IMR-90 (cell line): ENCODE data around the gene SIGLEC9. TPM values are rescaled to one million over a fixed set of nuclear protein-coding genes. Genes with fewer than 3 reads are reported as not detected.

Experiments
- ATAC-seq: fragments of 200-7000 bp; cut with Tn5 transposase; 2 replicates; pipeline ENCODE4 v1.9.1; 2020; ENCODE audit warnings: low read depth, mild to moderate bottlenecking, moderate library complexity
- BruUV-seq: library from RNA; stranded (reverse); fragments of 400-500 nt; replicated peaks from 2 replicates; lab custom pipeline; 2021; lab: Mats Ljungman, UMichigan
- CTCF ChIA-PET: fragments of 300-600 bp; formaldehyde crosslinking; extraction: SDS; loops from one replicate; lab custom pipeline; 2021; ENCODE audit warnings: antibody characterized with exemption; lab: Yijun Ruan, JAX
- POLR2A ChIA-PET: fragments of 300-600 bp; sonication (Branson Sonifier 250); formaldehyde crosslinking; loops from one replicate; lab custom pipeline; 2022; ENCODE audit warnings: antibody characterized with exemption; ENCODE audit not compliant: unreplicated experiment; lab: Charles Lee
- DNase-seq: peaks from one replicate; pipeline ENCODE4 v3.0.0; 2013
- H2AFZ ChIP-seq: replicated peaks from 2 replicates; pipeline ENCODE3; 2013; ENCODE audit warnings: low read length, mild to moderate bottlenecking; ENCODE audit not compliant: poor library complexity
- H2AK5ac ChIP-seq: 2 replicates; pipeline ENCODE4 v1.6.1; 2013; ENCODE audit warnings: low read depth, low read length, inconsistent platforms
- H2AK9ac ChIP-seq: replicated peaks from 2 replicates; pipeline ENCODE3; 2013; ENCODE audit warnings: mild to moderate bottlenecking, low read depth, low read length, moderate library complexity; ENCODE audit not compliant: poor library complexity
- H2BK120ac ChIP-seq: 2 replicates; pipeline ENCODE4 v1.6.1; 2013; ENCODE audit warnings: low read depth, low read length, inconsistent platforms
- H2BK15ac ChIP-seq: 3 replicates; pipeline ENCODE4 v1.6.1; 2013; ENCODE audit warnings: low read depth, low read length, inconsistent platforms
- H2BK20ac ChIP-seq: 2 replicates; pipeline ENCODE4 v1.6.1; 2013; ENCODE audit warnings: low read depth, mild to moderate bottlenecking, inconsistent platforms, low read length, moderate library complexity
- H2BK5ac ChIP-seq: 2 replicates; pipeline ENCODE4 v1.6.1; 2013; ENCODE audit warnings: mild to moderate bottlenecking, low read depth, low read length, inconsistent platforms; ENCODE audit not compliant: poor library complexity, severe bottlenecking
- H3K14ac ChIP-seq: replicated peaks from 2 replicates; pipeline ENCODE4 v1.6.1; 2013; ENCODE audit warnings: low read depth, low read length, inconsistent platforms
- H3K18ac ChIP-seq: 2 replicates; pipeline ENCODE4 v1.6.1; 2013; ENCODE audit warnings: low read depth, low read length, control low read depth
- H3K23ac ChIP-seq: 2 replicates; pipeline ENCODE4 v1.6.1; 2013; ENCODE audit warnings: low read depth, low read length, inconsistent platforms
- H3K27ac ChIP-seq: 2 replicates; pipeline ENCODE4 v1.5.1; 2013; ENCODE audit warnings: mild to moderate bottlenecking, control low read depth, low read length; ENCODE audit not compliant: insufficient read depth
- H3K27me3 ChIP-seq: 2 replicates; pipeline ENCODE4 v1.6.1; 2013; ENCODE audit warnings: low read length; ENCODE audit not compliant: control insufficient read depth, insufficient read depth
- H3K36me3 ChIP-seq: 2 replicates; pipeline ENCODE4 v1.6.1; 2013; ENCODE audit warnings: low read length, mixed read lengths; ENCODE audit not compliant: control insufficient read depth, insufficient read depth
- H3K4ac ChIP-seq: 2 replicates; pipeline ENCODE4 v1.6.1; 2013; ENCODE audit warnings: low read depth, low read length, inconsistent platforms
- H3K4me1 ChIP-seq: 2 replicates; pipeline ENCODE4 v1.6.1; 2013; ENCODE audit warnings: low read length, mixed read lengths; ENCODE audit not compliant: control insufficient read depth, insufficient read depth
- H3K4me2 ChIP-seq: 2 replicates; pipeline ENCODE4 v1.6.1; 2013; ENCODE audit warnings: low read depth, mild to moderate bottlenecking, control low read depth, low read length, moderate library complexity
- H3K4me3 ChIP-seq: 2 replicates; pipeline ENCODE4 v1.5.1; 2013; ENCODE audit warnings: low read depth, mild to moderate bottlenecking, control low read depth, low read length, moderate library complexity; ENCODE audit not compliant: insufficient read depth
- H3K56ac ChIP-seq: 2 replicates; pipeline ENCODE4 v1.6.1; 2013; ENCODE audit warnings: low read length, inconsistent platforms; ENCODE audit not compliant: insufficient read depth; ENCODE audit errors: extremely low read depth
- H3K79me1 ChIP-seq, 2 experiments: 2 replicates each; pipeline ENCODE4 v1.6.1; 2013; ENCODE audit warnings: low read length in 2 of 2, inconsistent platforms in 1 of 2, low read depth in 1 of 2
- H3K9ac ChIP-seq: 2 replicates; pipeline ENCODE4 v1.6.1; 2013; ENCODE audit warnings: low read depth, low read length, control low read depth
- H3K9me1 ChIP-seq: 2 replicates; pipeline ENCODE4 v1.6.1; 2013; ENCODE audit warnings: low read length, inconsistent platforms; ENCODE audit not compliant: insufficient read depth
- H3K9me3 ChIP-seq: 2 replicates; pipeline ENCODE4 v1.6.1; 2013; ENCODE audit warnings: low read length; ENCODE audit not compliant: control insufficient read depth, insufficient read depth
- H4K20me1 ChIP-seq: 2 replicates; pipeline ENCODE4 v1.6.1; 2013; ENCODE audit warnings: low read length, inconsistent platforms; ENCODE audit not compliant: insufficient read depth
- H4K5ac ChIP-seq: 2 replicates; pipeline ENCODE4 v1.6.1; 2013; ENCODE audit warnings: mild to moderate bottlenecking, low read depth, low read length, control low read depth
- H4K8ac ChIP-seq, 2 experiments: 2 replicates each; pipeline ENCODE4 v1.6.1; 2013; ENCODE audit warnings: low read depth in 2 of 2, low read length in 2 of 2, control low read depth in 1 of 2, inconsistent platforms in 1 of 2
- H4K91ac ChIP-seq: 2 replicates; pipeline ENCODE4 v1.6.1; 2013; ENCODE audit warnings: low read depth, low read length, inconsistent platforms; ENCODE audit not compliant: insufficient read depth
- BHLHE40 ChIP-seq: fragments of 150-350 bp; IDR thresholded peaks from 2 replicates; pipeline ENCODE4 v1.6.1; 2016; ENCODE audit warnings: mild to moderate bottlenecking, low read depth, low read length
- CEBPB ChIP-seq: IDR thresholded peaks from 2 replicates; pipeline ENCODE4 v1.6.1; 2012; ENCODE audit warnings: low read depth, low read length, improper control_type of control experiment
- CHD1 ChIP-seq: IDR thresholded peaks from 2 replicates; pipeline ENCODE4 v1.6.1; 2012; ENCODE audit warnings: low read depth, low read length, improper control_type of control experiment
- CTCF ChIP-seq: conservative IDR thresholded peaks from 2 replicates; pipeline ENCODE4 v1.5.1; 2012; ENCODE audit warnings: mild to moderate bottlenecking, low read depth, low read length, improper control_type of control experiment
- FOS ChIP-seq: fragments of 150-350 bp; IDR thresholded peaks from 2 replicates; pipeline ENCODE4 v1.6.1; 2016; ENCODE audit warnings: low read depth, low read length
- MAFK ChIP-seq: IDR thresholded peaks from 2 replicates; pipeline ENCODE4 v1.6.1; 2012; ENCODE audit warnings: low read depth, low read length, improper control_type of control experiment
- MAZ ChIP-seq: IDR thresholded peaks from 2 replicates; pipeline ENCODE4 v1.6.1; 2012; ENCODE audit warnings: low read depth, mild to moderate bottlenecking, low read length, improper control_type of control experiment, moderate library complexity, borderline replicate concordance
- MXI1 ChIP-seq: IDR thresholded peaks from 2 replicates; pipeline ENCODE4 v1.6.1; 2012; ENCODE audit warnings: low read depth, mild to moderate bottlenecking, low read length, moderate library complexity, borderline replicate concordance
- NFE2L2 ChIP-seq: fragments of 150-350 bp; IDR thresholded peaks from 2 replicates; pipeline ENCODE4 v1.6.1; 2016; ENCODE audit warnings: low read depth, mild to moderate bottlenecking, low read length
- POLR2A ChIP-seq: IDR thresholded peaks from 2 replicates; pipeline ENCODE4 v1.6.1; 2012; ENCODE audit warnings: mild to moderate bottlenecking, low read depth, low read length
- RAD21 ChIP-seq: IDR thresholded peaks from 2 replicates; pipeline ENCODE4 v1.6.1; 2012; ENCODE audit warnings: low read length, improper control_type of control experiment
- RCOR1 ChIP-seq: IDR thresholded peaks from 2 replicates; pipeline ENCODE4 v1.6.1; 2012; ENCODE audit warnings: mild to moderate bottlenecking, low read length, improper control_type of control experiment; ENCODE audit not compliant: insufficient replicate concordance
- RFX5 ChIP-seq: IDR thresholded peaks from 2 replicates; pipeline ENCODE4 v1.8.0; 2012; ENCODE audit warnings: low read depth, mild to moderate bottlenecking, low read length, moderate library complexity
- SMC3 ChIP-seq: fragments of 150-350 bp; IDR thresholded peaks from 2 replicates; pipeline ENCODE4 v1.6.1; 2016; ENCODE audit warnings: low read depth, mild to moderate bottlenecking, antibody characterized with exemption, low read length, moderate library complexity
- USF2 ChIP-seq: fragments of 150-350 bp; IDR thresholded peaks from 2 replicates; pipeline ENCODE4 v1.6.1; 2017; ENCODE audit warnings: mild to moderate bottlenecking, antibody characterized with exemption, low read length, low read depth
- WGBS, 2 experiments: methylation state at CpG; one replicate each; pipeline versions ENCODE4 v1.1.5 to v1.1.7; 2013; ENCODE audit warnings: missing lambda C conversion rate in 2 of 2; ENCODE audit not compliant: insufficient read length in 1 of 2; ENCODE audit errors: extremely low coverage in 2 of 2; 5-methylcytosine and 5-hydroxymethylcytosine counted together
- dilution Hi-C: fragments of 300-500 bp; cut with HindIII; formaldehyde crosslinking; loops from one replicate; pipeline ENCODE4 v1.14.3; 2018; ENCODE audit warnings: low sequenced_read_pairs; ENCODE audit not compliant: unreplicated experiment
- in situ Hi-C: fragments of 300-500 bp; cut with MboI; formaldehyde crosslinking; loops from 3 replicates; pipeline ENCODE4 v1.14.3; 2019; ENCODE audit warnings: low sequenced_read_pairs, inconsistent platforms, mixed read lengths
- intact Hi-C: fragments of 100-400 bp; cut with micrococcal nuclease; formaldehyde crosslinking; loops from 2 replicates; pipeline ENCODE4 v1.10.0; 2022
- polyA plus RNA-seq, 3 experiments: library from polyadenylated mRNA; depleted of rRNA; stranded (reverse); fragments of >200 nt; gene quantifications; 2 replicates each; pipeline ENCODE4 v1.2.3, GENCODE V29; 2012; ENCODE audit warnings: low replicate concordance in 1 of 3
- total RNA-seq: library from RNA; depleted of rRNA; stranded (reverse); fragments of >200 nt; gene quantifications from 2 replicates; pipeline ENCODE4 v1.2.3, GENCODE V29; 2012
- TF ChIP-seq, protein P1 (sequence below): fragments of 150-350 bp; IDR thresholded peaks from 2 replicates; pipeline ENCODE4 v1.6.1; 2016; ENCODE audit warnings: low read depth, mild to moderate bottlenecking, low read length, moderate library complexity, borderline replicate concordance

The SIGLEC9 gene
- total and polyA plus RNA-seq, 2 of the 4 experiments (the other 2 are of a cell fraction): 0.03 TPM; not detected in 1

- H3K27me3 ChIP-seq: peaks cover 4% of the 10 kb centered on the region; the same call in 1 of the 2 replicates
- no peak overlapping the region for H3K4ac ChIP-seq
- no peaks in the 10 kb centered on the region for H3K79me1 ChIP-seq
- intact Hi-C loops: no loop called here
- no peaks in the 10 kb centered on the region for H3K36me3 ChIP-seq
- H2AK9ac ChIP-seq: no peak overlapping the region
- H2BK5ac ChIP-seq: no peak overlapping the region
- no peak for DNase-seq
- no peak overlapping the region for H2BK15ac ChIP-seq
- in situ Hi-C loops: no loop called here
- H3K9me1 ChIP-seq: no peaks in the 10 kb centered on the region
- ChIA-PET CTCF (no interaction called here), POLR2A (no interaction called here)
- no peaks in the 10 kb centered on the region for H3K9me3 ChIP-seq
- no TSS peak for BruUV-seq
- H4K5ac ChIP-seq: no peak overlapping the region
- H4K91ac ChIP-seq: no peak overlapping the region
- no peaks in the 10 kb centered on the region for H3K4me1 ChIP-seq
- H2BK20ac ChIP-seq: no peak overlapping the region
- H3K23ac ChIP-seq: no peak overlapping the region
- H4K20me1 ChIP-seq: no peaks in the 10 kb centered on the region
- no peak overlapping the region for H3K18ac ChIP-seq
- WGBS, 2 experiments: no CpG with 5 or more reads among the region's 2 CpGs
- TF ChIP-seq SMC3 (no peak), MAFK (no peak), NFE2L2 (no peak), MAZ (no peak), RAD21 (no peak), POLR2A (no peak), RFX5 (no peak), FOS (no peak), CEBPB (no peak), CHD1 (no peak), BHLHE40 (no peak), RCOR1 (no peak), MXI1 (no peak), CTCF (no peak), USF2 (no peak)
- TF ChIP-seq, protein P1, sequence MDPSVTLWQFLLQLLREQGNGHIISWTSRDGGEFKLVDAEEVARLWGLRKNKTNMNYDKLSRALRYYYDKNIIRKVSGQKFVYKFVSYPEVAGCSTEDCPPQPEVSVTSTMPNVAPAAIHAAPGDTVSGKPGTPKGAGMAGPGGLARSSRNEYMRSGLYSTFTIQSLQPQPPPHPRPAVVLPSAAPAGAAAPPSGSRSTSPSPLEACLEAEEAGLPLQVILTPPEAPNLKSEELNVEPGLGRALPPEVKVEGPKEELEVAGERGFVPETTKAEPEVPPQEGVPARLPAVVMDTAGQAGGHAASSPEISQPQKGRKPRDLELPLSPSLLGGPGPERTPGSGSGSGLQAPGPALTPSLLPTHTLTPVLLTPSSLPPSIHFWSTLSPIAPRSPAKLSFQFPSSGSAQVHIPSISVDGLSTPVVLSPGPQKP: no peak
- no peak overlapping the region for H4K8ac ChIP-seq
- no peak overlapping the region for H3K27ac ChIP-seq
- ATAC-seq: no peak
- no peak overlapping the region for H2AFZ ChIP-seq
- no peak overlapping the region for H2BK120ac ChIP-seq
- no peak overlapping the region for H3K56ac ChIP-seq
- H3K4me2 ChIP-seq: no peak overlapping the region
- H2AK5ac ChIP-seq: no peak overlapping the region
- dilution Hi-C loops: no loop called here
- no peak overlapping the region for H3K9ac ChIP-seq
- H3K14ac ChIP-seq: no peak overlapping the region
- H3K4me3 ChIP-seq: no peak overlapping the region
Measured at GRCh38 chr19:51156710-51157109, 32.0 kb downstream of the SIGLEC9 start.
